Putamen (tissue), 1 donor: ENCODE data around the gene NEMP2.

Experiments used
- DNase-seq: peaks from one replicate; pipeline ENCODE4 v3.0.0-alpha.2; 2016; ENCODE audit warnings: low spot score

Gene NEMP2

DNA sequence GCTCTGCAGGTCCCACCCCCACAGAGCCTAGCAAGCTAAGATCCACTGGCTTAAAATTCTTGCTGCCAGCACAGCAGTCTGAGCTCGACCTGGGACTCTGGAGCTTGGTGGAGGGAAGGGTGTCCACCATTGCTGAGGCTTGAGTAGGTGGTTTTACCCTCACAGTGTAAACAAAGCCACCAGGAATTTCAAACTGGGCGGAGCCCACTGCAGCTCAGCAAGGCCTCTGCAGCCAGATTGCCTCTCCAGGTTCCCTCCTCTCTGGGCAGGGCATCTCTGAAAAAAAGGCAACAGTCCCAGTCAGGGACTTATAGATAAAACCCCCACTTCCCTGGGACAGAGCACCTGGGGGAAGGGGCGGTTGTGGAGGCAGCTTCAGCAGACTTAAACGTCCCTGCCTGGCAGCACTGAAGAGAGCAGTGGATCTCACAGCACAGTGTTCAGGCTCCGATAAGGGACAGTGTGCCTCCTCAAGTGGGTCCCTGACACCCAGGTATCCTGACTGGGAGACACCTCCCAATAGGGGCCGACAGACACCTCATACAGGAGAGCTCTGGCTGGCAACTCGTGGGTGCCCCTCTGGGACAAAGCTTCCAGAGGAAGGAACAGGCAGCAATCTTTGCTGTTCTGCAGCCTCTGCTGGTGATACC is 20.0 kb upstream of the NEMP2 start:
- no peak for DNase-seq

DNA sequence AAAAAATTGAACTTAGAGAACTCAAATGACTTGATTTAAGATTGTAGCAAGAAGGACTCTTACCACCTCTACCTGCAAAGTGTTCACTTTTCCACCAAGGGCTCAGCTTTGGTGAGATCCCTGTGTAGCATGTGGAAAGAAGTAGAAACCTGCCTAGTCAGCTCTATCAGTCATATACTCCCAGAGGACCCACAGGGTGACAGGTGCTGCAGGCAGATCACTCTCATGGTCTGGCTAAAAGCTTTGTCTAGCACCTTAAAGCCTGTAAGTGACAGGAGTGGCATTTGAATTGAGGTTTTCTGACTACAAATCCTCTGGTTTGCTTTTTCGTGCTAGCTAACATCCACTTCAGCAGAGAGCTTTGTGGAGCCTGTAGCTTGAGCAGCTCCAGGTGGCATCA is 18.7 kb upstream of the NEMP2 start:
- no peak for DNase-seq

DNA sequence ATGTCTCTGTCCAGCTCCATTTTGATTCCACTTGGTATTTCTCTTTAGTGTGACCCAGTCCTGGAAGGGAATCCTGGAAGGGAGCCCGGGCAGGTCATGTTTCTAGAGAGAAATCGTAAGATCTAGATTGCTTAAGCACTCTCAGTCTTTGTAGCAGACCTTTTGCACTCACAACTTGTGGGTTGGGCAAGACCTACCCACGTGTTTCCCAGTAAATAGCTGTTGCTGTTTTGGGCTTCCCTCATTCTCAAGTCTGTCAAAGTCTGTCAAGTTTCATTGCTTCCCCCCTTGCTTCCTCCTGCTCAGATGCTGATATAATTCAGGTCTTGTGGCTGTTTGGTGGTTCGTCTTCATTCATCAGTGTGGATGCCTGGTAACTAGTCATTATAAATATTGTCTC is 17.4 kb upstream of the NEMP2 start:
- DNase-seq: no peak

DNA sequence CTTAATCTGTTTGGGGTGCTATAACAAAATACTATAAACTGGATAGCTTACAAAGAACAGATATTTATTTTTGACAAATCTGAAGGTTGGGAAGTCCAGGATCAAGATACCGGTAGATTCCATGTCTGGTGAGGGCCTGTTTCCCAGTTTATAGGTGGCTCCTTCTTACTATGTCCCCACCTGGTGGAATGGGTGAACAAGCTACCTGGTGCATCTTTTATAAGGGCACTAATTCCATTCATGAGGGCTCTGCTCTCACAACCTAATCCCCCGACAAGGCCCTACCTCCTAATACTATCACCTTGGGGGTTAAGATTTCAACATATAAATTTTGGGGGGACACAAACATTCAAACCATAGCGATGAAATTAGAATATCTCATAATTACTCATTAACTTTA is 15.6 kb upstream of the NEMP2 start:
- DNase-seq: no peak

DNA sequence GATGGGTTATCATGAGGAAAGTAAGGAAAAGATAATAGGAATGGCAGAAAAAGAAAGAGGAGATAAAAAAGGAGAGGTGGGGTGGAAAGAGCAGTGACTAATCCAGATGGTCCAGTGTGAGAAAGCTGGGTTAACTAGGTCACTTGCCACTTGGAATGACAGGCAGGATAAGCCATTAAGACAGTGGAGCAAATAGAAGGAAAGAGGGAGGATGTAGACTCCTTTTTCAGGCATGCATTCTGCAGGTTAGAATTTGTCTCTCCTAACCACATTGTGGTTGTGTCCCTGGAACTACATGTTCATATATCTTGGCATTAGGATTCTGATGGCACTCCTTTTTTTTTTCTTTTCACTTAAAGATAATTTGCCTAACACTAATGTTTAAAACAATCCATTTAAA is 13.4 kb upstream of the NEMP2 start:
- DNase-seq: no peak

DNA sequence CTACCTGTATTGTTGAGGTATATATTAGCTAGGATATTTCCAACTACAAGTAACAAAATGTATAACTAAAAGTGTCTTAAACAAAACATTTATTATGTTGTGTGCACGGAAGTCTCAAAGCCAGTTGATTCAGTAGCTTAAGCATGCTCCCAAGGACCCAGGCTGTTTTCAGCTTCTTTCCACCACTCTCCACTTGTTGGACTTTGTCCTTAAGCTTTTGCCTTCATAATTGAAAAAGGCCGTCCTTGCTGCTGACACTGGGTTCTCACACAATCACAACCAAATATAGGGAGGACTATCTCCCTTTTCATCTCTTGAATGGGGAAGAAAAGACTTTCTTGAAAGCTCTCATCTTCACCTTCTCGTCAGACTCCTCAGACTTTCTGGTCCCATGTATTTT is 12.2 kb upstream of the NEMP2 start:
- DNase-seq: no peak

DNA sequence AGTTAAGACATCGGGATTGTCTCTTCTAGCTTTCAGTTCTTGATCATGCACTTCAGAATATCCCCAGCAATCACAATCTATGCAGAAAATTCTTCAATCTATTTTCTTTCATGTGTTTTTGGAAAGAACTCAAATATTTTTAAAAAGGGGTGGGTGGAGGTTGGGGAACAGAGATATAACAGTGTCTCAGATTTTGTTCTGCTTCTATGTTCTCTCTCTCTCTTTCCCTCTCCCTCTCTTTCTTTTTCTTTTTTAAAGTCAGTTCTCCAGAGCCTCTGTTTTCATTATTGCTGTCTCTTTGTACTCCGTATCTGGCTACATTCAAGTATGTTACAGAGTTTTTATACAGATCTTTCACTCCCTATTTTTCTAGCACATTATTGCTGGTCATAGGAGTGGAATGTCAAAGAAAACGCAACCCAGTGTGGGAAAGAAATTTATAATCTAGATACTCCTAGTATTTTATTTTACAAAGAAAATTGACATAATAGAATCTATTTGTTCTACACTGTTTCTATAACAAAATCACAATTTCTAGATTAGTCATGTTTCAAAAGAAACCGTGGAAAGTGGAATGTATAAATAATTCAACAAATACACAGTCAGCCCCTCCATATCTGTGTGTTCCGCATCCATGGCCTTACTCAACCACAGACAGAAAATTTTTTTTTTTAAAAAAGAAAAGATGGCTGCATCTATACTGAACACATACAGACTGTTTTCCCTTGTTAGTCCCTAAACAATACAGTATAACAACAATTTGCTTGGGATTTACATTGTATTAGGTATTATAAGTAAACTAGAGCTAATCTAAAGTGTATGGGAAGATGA is 11.2 kb upstream of the NEMP2 start:
- DNase-seq: no peak

DNA sequence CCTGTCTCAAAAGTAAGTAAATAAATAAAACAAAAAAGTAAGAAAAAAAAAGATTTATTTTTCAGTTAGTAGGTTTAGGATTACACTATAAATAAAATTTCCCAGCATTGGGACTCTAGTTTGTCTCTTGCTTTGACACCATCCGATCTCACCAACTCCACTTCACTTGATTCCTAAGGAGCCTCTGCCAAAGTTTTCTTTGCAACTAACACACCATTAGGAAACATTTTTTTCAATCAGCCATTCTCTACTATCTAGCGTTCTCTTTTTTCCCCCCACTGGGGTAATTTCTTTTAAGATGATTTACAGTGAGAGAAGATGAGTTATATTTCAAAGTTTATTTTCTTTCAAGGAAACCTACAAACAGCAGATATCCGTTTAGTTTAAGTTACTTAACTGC is 10.6 kb upstream of the NEMP2 start:
- DNase-seq: no peak

DNA sequence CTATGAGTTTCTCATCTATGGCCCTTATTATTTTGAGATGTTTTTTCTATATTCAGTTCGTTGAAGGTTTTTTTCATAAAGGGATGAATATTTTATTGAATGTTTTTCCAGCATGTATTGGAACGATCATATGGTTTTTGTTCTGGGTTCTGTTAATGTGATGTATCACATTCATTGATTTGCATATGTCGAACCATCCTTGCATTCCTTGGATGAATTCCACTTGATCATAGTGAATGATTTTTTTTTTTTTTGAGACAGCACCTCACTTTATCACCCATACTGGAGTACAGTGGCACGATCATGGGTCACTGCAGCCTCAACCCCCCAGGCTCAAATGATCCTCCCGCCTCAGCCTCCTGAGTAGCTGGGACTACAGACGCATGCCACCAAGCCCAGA is 5.5 kb upstream of the NEMP2 start:
- DNase-seq: no peak

DNA sequence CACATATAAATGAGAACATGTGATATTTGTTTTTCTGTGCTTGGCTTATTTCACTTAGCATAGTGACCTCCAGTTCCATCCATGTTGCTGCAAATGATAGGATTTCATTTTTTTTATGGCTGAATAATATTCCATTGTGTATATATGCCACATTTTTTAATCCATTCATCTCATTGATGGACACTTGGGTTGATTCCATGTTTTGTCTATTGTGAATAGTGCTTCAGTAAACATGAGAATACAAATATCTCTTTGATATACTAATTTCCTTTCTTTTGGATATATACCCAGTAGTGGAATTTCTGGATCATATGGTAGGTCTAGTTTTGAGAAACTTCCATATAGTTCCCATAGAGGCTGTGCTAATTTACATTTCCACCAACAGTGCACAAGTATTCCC is 3.7 kb upstream of the NEMP2 start:
- no peak for DNase-seq

DNA sequence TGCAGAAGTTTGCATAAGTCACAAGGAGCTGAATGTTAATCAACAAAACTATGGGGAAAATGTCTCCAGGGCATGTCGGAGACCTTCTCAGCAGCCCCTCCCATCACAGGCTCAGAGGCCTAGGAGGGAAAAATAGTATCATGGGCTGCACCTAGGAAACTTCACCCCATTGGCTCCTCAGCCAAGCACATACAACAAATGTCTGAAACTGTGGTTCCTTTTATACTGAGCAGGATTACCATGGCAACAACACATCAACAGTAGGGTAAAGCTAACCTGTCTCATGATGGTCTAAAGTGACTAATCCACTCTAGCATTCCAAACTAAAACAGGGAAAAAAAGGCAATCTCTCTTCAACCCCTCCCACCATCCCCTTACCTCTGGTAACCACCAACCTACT is 3.2 kb upstream of the NEMP2 start:
- DNase-seq: no peak

DNA sequence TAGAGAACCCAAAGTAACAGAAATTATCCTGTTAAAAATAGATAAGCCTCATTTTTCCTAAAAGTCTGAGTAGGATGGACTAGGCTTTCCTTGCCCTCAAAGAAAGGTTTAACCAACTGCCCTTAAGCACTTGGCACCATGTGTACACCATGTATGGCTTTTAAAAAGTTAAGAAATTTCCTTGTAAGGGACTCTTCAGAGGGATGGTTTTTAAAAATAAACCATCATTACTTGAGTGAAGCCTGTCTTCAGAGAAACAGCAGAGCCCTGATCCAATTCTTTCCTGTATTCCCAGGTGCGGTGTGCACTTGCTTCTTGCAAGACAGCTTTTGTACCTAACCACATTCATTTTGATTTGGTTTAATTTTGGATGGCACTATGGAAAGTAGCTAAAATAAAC is 1.1 kb upstream of the NEMP2 start:
- no peak for DNase-seq

DNA sequence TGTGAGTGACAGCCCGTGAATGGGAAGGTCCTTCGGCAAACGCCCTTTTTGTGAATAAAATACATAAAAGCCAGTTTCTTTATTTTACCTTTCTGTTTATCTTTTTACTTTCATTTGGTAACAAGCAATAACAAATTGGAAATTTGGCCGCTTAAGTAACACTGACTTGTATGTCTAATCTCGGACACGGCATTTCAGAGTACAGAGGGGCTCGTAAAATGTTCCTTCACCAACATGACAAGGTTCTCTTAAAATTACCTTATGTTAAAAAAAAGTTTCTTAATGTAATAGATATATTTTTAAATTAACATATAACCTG is 558 bp upstream of the NEMP2 start:
- no peak for DNase-seq

DNA sequence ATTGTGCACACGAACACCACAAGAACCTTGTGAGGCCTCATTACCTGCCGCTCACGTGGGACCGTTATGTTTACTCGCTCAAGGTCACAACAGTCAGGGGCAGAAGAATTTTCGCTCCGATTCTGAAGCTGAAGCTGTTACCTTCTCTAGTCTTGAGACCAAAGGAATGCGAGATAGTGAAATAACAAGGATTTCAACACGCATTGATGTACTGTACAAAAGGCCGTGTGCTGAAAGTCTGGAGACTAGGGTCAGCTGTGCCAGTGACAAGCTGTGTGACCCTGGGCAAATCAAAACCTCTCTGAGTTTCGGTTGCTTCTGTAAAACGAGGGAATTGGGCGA is 583 bp downstream of the NEMP2 start:
- DNase-seq: no peak

DNA sequence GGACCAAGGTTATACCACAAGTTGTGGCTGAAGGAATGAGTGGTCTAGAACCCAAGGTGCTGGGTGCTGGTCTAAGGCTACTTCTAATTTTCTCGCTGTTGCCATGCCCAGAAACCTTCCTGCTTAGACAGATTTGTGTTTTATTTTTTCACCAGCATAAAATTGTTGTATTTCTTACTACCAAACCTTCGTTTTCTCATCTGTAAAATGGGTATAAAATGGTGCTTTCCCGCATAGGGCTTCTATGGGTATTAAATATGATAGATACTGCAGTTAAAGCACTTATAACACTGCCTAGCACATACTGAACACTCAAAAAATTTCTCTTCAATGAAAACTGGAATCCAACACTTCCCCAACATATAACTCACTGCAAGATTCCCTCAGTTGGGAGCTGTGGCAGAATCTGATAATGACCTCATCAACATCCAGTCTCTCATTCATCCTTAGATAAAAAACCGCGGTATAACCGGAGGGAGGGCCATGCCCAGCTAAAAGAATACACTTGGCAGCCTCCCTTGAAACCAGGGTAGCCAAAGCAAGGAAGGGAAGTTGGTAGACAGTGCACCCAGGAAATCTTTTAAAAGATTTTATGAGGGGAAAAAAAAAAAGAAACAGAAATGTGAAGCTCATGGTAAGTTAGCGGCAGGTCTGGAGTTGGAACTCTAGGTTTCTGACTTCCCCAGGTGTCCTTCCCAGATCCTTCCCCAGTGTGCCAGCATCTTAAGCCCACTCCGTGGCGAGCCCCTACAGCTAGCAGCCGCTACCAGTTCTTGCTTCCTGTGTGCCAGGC is 1.2 kb downstream of the NEMP2 start:
- no peak for DNase-seq

DNA sequence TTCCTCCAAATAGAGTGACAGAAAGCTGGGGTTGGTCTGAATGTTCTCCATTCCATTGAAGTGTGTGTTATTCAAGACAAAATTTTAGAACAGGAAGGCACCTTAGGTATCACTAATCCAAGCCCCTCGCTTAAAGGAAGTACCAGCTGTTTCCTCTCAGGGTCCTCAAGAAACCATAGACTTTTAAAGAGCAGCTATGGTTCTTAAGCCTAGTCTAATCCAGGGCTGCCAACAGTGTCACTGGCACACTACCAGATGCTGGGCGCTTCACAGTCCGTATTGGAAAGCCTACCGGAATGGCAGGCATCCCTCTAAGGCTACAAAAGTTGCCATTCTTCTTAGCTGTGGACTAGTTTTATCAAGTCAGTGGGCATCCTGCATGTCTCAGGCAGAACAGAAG is 1.9 kb downstream of the NEMP2 start:
- DNase-seq: no peak

DNA sequence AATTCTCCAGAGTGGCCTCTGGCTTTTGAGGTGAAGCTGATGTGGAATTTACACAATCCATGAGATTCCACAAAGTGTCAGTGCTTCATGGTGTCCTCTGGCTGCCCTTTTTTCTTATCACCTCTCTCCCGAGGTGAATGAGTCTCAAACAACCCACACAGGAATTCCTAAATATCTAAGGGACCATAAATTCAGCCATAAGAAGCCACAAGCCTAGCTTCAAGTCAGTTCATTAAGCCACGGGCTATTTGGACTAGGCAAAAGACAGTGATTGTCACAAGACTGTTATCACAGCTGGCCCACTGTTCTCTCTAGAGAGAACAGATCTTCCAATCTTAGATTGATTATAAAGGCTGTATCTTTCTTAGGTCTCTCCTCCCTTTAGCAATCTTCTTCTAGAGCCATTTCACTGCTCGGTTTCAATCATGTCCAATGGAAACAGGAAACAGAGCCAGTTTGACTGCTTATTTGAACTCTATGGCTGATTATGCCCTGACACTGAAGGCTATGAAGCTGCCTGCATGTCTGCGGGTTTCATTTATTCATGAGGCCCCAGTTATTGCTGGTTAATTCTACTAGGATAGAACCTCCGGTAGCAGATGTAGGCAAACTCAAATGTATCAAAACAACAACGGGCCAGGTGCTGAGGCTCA is 4.1 kb downstream of the NEMP2 start:
- no peak for DNase-seq

DNA sequence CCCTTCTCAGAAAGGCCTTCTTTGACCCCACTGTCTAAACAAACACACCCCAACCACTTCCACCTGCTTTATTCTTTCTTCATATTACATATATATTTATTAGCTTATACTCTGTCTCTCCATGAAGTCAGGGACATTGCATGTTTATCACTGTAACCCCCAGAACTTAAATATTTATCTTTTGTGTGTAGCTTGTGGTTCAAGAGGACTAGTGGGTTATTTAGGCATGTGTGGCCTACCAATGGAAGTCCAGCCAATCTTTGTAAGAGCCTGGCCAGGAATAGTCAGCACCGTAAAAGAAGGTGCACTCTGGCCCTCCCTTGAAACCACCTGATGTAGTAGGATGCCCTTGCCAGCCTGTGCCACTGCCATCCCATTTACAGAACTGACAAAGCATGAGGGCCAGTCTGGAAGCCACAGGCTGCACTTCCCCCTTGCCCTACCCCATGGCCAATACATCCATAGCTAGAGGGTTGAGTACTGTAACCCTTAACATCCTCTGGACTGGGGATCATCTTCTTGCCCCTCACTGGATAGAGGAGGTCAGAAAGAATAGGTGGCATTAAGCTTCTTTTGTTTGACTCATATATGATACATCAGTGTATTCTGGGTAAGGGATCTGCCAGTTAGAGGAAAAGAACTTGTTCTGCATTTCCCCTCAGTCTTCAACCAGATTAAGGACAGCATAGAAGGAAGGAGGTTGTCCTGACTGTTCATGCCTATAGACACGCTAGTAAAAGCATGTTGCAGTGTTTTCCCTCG is 4.9 kb downstream of the NEMP2 start:
- DNase-seq: no peak

DNA sequence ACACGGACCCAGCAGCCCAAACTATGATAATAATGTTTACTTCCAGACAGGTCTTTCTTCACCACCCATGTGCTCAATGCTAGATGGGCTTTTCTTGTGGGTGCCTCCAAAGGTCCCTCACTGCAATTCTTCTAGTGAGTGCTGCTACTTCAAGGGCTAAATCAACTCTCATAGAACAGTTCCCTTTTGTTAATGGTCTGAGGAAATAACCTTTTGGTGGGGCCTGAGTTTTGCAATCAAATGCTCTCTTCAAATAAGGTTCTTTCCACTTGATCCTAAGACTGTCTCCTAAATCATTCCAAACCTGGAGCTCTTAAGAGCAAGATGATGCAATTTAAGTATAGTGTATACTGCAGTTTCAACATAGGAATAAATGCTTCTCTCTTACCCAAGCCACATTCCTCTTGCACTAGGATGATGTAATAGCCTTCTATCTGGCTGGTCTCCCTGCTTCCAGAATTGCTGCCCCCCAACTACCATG is 6.0 kb downstream of the NEMP2 start:
- DNase-seq: no peak

DNA sequence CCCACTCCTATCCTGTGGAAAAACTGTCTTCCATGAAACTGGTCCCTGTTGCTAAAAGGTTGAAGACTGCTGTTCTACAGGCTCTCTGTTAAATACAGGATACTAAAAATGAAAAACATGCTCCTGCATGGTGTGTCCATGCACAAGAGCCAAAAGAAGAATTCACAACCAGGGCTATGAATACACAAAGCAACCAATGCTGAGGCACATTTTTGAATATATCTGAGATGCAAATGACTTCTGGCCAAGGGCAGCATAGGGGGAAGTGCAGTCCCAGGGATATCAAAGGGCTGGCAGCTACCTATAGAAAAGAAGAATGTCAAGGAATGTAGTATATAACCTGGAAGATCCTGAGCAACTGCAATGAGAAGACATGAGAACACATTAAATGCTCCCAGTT is 6.6 kb downstream of the NEMP2 start:
- DNase-seq: no peak

DNA sequence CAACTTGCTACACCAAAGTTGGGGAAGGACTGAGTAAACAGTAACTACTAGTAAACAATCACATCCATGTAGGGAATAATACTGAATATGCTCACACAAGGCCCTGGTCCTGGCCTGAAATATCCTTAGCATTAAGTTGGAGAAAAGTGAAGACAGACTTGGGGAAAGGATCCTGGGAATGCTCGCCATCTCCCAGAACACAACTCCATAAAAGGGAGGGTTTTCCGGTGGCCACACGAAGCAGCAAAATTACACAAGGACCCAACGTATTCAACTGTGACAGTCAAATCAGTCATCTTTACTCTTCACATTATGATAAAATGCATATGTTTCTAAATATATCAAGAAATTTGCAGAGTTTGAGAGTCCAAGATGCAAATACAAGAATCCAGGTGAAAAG is 7.3 kb downstream of the NEMP2 start:
- DNase-seq: no peak
